Type B pancreatic cell (in vitro differentiated cells): Measurements from ENCODE around the gene UGCG. TPM values are rescaled to one million over a fixed set of nuclear protein-coding genes. Genes with fewer than 3 reads are reported as not detected.

Source experiments
- DNase-seq: peaks from one replicate; pipeline ENCODE4 v3.0.0; 2021; ENCODE audit warnings: mixed read lengths; ENCODE audit not compliant: unreplicated experiment; ENCODE audit errors: extremely low spot score
- H3K27ac Mint-ChIP-seq: 2 replicates; pipeline ENCODE4 v1.8.0; 2021; ENCODE audit warnings: mild to moderate bottlenecking, mixed read lengths
- H3K27me3 Mint-ChIP-seq: 2 replicates; pipeline ENCODE4 v1.8.0; 2021; ENCODE audit warnings: mixed read lengths
- H3K36me3 Mint-ChIP-seq: 2 replicates; pipeline ENCODE4 v1.8.0; 2021; ENCODE audit warnings: mixed read lengths
- H3K4me1 Mint-ChIP-seq: one replicate; pipeline ENCODE4 v1.8.0; 2021; ENCODE audit warnings: mixed read lengths; ENCODE audit not compliant: unreplicated experiment
- H3K4me3 Mint-ChIP-seq: 2 replicates; pipeline ENCODE4 v1.8.0; 2021; ENCODE audit warnings: mild to moderate bottlenecking, mixed read lengths
- H3K9me3 Mint-ChIP-seq: 2 replicates; pipeline ENCODE4 v1.8.0; 2021; ENCODE audit warnings: mixed read lengths
- total RNA-seq: library from RNA; stranded (reverse); gene quantifications from 2 replicates; pipeline ENCODE4 v1.2.1, GENCODE V29; 2021; ENCODE audit warnings: low replicate concordance
- TF ChIP-seq, protein P1 (sequence below): fragments of 200-600 bp; sonication (generic); conservative IDR thresholded peaks from 2 replicates; pipeline ENCODE4 v1.5.0; 2021; ENCODE audit warnings: antibody characterized with exemption, mild to moderate bottlenecking

The UGCG gene
- total RNA-seq, 1 donor from 2014 or later: 28.3 TPM

DNA sequence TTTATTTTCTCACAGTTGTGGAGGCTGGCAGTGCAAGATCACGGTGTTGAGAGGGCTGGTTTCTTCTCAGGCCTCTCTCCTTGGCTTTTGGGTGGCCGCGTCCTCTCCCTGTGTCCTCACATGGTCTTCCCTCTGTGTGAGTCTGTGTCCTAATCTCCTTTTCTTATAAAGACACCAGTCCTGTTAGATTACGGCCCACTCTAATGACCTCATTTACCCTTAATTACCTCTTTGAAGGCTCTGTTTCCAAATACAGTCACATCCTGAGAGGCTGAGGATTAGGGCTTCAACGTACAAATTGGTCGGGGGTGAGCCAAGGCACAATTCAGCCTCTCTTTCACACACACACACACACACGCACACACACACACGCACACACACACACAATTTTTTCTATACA, 73.0 kb downstream of the UGCG start:
- TF ChIP-seq, protein P1, sequence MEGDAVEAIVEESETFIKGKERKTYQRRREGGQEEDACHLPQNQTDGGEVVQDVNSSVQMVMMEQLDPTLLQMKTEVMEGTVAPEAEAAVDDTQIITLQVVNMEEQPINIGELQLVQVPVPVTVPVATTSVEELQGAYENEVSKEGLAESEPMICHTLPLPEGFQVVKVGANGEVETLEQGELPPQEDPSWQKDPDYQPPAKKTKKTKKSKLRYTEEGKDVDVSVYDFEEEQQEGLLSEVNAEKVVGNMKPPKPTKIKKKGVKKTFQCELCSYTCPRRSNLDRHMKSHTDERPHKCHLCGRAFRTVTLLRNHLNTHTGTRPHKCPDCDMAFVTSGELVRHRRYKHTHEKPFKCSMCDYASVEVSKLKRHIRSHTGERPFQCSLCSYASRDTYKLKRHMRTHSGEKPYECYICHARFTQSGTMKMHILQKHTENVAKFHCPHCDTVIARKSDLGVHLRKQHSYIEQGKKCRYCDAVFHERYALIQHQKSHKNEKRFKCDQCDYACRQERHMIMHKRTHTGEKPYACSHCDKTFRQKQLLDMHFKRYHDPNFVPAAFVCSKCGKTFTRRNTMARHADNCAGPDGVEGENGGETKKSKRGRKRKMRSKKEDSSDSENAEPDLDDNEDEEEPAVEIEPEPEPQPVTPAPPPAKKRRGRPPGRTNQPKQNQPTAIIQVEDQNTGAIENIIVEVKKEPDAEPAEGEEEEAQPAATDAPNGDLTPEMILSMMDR: no peak
- Mint-ChIP-seq H3K9me3 (no peaks in the 10 kb centered on the region), H3K4me1 (peaks cover 4% of the 10 kb centered on the region), H3K4me3 (no peak overlapping the region), H3K27me3 (no peaks in the 10 kb centered on the region), H3K36me3 (no peaks in the 10 kb centered on the region), H3K27ac (no peak overlapping the region)
- DNase-seq: no peak

DNA sequence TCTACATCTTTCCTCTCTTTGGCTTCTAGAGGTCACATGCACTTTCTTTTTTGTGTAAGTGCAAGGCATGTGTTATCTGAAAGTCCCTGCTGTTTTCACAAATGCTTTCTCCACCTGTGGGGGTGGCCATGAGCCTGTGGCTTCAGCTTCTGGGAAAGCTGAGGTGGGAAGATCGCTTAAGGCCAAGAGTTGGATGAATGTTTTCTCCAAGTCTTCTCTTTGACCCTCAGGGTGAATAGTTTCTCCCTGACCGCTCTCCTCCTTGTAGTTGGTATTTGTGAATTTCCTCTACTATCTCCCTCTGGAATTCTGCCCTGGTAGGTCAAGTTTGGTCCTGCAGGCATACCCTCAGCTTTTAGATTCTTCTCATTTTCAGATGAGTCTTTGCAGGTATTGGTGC, 74.2 kb downstream of the UGCG start:
- no peak for DNase-seq
- no peak overlapping the region for H3K4me3 Mint-ChIP-seq
- H3K9me3 Mint-ChIP-seq: no peaks in the 10 kb centered on the region
- no peaks in the 10 kb centered on the region for H3K4me1 Mint-ChIP-seq
- no peaks in the 10 kb centered on the region for H3K27me3 Mint-ChIP-seq
- TF ChIP-seq, protein P1: no peak
- no peaks in the 10 kb centered on the region for H3K36me3 Mint-ChIP-seq
- no peak overlapping the region for H3K27ac Mint-ChIP-seq

DNA sequence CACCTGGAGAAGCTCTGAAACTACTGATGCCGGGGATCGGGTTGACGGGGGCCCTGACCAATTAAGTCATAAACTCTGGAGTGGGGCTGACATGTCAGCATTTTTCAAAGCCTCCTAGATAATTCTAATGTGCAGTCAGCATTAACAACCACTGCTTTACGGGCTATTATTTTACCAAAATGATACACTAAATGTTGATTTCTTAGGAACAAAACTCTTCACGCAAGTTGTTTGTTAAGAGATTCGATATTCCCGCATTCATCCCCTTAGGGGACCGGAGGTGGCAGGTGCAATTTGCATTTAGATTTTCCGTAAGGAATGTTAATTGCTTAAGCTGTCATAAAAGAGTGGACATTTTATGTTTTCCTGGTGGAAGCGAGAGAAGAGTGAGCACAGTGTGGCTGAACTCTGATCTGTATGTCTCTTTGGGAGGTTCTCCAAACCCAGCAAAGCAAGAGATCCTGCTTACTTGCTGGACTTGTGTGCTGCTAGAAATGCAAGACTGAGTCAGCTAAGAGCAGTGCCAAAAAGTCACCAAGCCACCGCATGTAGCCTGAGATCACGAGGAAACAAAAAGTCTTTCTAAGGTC, 77.6 kb downstream of the UGCG start:
- no peak overlapping the region for H3K4me3 Mint-ChIP-seq
- no peaks in the 10 kb centered on the region for H3K4me1 Mint-ChIP-seq
- peak overlapping the region; percentile 61 for H3K27ac Mint-ChIP-seq
- no peaks in the 10 kb centered on the region for H3K9me3 Mint-ChIP-seq
- H3K27me3 Mint-ChIP-seq: no peaks in the 10 kb centered on the region
- TF ChIP-seq, protein P1: no peak
- no peaks in the 10 kb centered on the region for H3K36me3 Mint-ChIP-seq
- DNase-seq: no peak

DNA sequence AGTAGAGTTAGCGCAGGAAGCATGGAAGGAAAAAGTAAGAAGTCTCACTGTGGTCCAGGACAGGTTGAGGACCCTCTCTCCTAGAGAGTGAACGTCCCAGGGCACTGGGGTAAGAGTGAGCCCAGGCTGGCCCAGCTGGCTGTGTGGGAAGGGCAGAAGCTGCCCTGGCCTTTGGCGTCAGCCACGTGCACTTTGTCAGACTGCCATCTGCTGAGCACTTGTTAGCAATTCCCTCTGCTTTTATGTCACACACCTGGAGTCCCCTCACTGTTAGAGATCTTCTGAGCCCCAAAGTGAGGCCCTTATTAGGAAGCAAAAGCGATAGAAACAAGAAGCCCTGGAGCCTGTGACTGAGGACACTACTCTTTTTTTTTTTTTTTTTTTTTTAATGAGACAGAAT, 79.1 kb downstream of the UGCG start:
- DNase-seq: no peak
- Mint-ChIP-seq H3K27me3 (no peaks in the 10 kb centered on the region), H3K36me3 (no peaks in the 10 kb centered on the region), H3K9me3 (no peaks in the 10 kb centered on the region), H3K4me1 (no peaks in the 10 kb centered on the region), H3K4me3 (no peak overlapping the region), H3K27ac (no peak overlapping the region)
- TF ChIP-seq, protein P1: no peak

DNA sequence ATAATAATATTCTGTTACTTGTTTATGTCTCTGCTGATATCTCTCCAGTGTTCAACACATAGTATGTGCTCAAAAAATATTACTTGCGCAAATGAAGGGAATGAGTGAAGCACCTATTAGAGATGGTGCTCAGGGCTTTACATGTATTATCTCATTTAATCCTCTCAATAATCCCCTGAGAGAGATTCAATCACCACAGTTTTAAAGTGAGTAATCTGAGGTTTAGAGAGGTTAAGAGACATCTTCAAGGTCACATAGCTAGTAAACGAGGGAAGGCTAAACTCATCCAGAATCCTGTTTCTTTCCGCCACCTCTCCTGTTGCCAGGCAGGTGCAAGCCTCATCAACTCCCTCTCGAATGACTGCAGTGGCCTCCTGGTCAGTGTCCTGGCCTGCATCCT, 82.0 kb downstream of the UGCG start:
- DNase-seq: no peak
- Mint-ChIP-seq H3K27ac (no peak overlapping the region), H3K9me3 (no peaks in the 10 kb centered on the region), H3K4me1 (no peaks in the 10 kb centered on the region), H3K27me3 (no peaks in the 10 kb centered on the region), H3K36me3 (no peaks in the 10 kb centered on the region), H3K4me3 (no peak overlapping the region)
- TF ChIP-seq, protein P1: no peak

DNA sequence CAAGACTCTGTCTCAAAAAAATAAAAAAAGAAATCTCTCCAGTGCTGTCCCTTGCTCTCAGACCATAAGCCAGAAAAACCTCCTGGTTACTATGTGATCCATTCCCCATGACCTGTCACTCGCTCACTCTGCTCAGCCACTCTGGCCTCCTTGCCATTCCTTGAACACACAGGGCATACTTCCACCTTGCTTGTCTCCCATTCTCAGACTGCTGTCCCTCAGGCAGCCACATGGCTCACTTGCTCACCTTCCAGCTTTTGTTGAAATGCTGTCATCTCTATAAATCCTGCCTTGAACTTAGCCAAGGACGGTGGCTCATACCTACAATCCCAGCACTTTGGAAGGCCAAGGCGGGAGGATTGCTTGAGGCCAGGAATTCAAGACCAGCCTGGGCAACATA, 82.9 kb downstream of the UGCG start:
- Mint-ChIP-seq H3K4me1 (no peaks in the 10 kb centered on the region), H3K27me3 (no peaks in the 10 kb centered on the region), H3K9me3 (no peaks in the 10 kb centered on the region), H3K27ac (no peak overlapping the region), H3K4me3 (no peak overlapping the region), H3K36me3 (no peaks in the 10 kb centered on the region)
- TF ChIP-seq, protein P1: no peak
- DNase-seq: no peak
